DMS153 treated with DMSO at 0.1 percent for 48 hours (cell line): Measurements from ENCODE around the gene CACNG3.
"Not testable (repeated sequence)": the region's sequence is repeated elsewhere in the genome, so short reads cannot be mapped to it uniquely, and the experiment has no call there.

Experiments used
- DNase-seq: peaks from one replicate; lab custom pipeline; 2025; ENCODE audit not compliant: unreplicated experiment; lab: John Stamatoyannopoulos, UW

Gene CACNG3

DNA sequence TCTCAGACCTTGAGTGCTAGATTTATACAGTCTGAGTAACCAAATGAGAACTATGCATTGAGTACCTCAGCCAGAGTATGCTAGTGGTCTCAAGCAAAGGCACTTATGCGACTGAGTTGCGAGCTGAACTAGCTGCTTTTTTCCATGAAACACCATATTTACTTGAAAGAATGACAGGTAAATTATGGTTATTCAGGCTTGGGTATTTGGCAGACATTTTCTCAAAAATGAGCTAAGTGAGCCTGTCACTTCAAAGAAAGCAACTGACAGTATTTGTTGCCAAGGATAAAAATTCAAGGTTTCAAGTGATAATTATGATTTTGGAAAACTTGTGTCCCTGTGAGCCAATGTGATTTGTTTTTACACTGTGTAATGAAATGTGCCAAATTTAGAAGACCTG lies 19.3 kb downstream of the CACNG3 start:
- no peak for DNase-seq

DNA sequence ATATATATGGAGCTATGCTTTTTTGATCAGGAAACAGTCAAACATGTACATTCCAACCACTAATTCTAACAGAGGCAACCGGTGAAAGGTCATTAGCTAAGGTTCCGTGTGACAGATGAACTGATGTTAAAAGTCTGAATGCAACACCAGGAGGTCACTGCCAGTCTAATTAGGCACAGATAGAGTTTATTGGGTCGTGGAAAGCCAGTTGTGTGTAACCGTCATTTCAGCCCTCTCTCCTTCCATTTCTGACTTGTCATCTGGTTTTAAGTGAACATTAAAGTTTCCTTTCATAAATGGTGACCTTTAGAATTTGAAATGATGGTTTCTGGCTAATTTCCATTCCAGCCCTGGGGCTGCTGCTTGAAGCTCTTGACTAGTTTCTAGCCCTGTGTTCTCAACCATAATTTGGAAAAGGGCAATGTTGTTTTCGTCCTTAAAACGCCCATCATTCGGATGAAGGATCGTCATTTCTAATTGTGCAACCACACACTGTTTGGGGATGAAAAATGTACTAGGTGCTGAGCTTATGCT lies 23.9 kb downstream of the CACNG3 start:
- no peak for DNase-seq

- no peak for DNase-seq
Observed at GRCh38 chr16:24281466-24281865, 25.3 kb downstream of the CACNG3 start.

GRCh38 chr16:24282141-24282540 lies 26.0 kb downstream of the CACNG3 start:
- DNase-seq, result no peak

DNA sequence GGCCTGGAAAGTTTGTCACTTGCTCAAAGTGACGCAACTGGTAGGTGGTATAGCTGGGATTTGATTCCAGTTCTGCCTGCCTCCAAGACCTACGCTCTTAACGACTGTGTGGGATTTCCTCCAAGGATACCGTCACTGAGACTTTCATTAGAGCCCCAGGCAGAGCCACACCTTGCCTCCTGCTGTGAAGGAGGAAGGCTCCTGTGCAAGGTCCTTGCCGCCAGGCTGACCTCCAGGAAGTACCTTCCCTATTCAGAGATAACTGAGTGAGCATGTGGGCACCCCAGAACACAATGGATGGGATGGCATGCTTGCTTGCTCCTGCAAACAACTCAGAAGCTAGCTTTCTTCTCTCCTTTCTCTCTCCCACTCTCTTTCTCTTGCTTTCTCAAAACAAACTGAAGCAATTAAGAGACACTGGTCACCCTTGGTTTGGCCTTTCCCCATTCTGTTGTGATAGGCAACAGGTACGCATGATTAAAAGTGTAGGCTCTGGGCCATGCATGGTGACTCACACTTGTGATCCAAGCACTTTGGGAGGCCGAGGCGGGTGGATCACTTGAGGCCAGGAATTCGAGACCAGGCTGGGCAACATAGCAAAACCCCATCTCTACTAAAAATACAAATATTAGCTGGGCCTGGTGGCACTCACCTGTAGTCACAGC lies 30.7 kb downstream of the CACNG3 start:
- DNase-seq, result no peak

- no peak for DNase-seq
Observed at GRCh38 chr16:24288516-24288915, 32.4 kb downstream of the CACNG3 start.

GRCh38 chr16:24289166-24289700 lies 33.1 kb downstream of the CACNG3 start:
- DNase-seq, result no peak

GRCh38 chr16:24291932-24292331 lies 35.8 kb downstream of the CACNG3 start:
- DNase-seq, result no peak

GRCh38 chr16:24294131-24294530 lies 38.0 kb downstream of the CACNG3 start:
- DNase-seq, result no peak

- no peak for DNase-seq
Observed at GRCh38 chr16:24297375-24297774, 41.2 kb downstream of the CACNG3 start.

DNA sequence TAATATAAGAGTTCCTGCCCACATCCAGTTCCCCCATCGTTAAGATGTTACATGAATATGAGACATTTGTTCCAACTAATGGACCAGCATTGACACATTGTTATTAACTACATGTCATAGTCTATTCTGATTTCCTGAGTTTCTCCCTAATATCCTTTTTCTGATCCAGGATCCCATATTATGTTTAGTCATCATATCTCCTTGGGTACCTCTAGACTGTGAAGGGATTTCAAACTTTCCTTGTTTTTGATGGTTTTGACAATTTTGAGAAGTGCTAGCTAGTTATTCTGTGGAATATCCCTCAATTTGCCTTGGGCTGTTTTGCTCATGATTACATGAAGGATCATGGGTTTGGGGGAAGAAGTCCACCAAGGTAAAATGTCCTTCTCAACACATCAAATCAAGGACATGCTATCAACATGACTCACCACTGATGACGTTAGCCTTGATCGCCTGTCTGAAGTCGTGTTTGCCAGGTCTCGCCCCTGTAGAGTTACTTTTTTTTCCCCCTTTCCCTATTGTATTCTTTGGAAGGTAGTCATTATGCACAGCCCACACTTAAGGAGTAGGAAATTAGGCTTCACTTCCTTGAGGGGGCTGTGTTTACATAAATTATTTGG lies 42.5 kb downstream of the CACNG3 start:
- no peak for DNase-seq

GRCh38 chr16:24300750-24301149 lies 44.6 kb downstream of the CACNG3 start:
- DNase-seq, result not testable (repeated sequence)

DNA sequence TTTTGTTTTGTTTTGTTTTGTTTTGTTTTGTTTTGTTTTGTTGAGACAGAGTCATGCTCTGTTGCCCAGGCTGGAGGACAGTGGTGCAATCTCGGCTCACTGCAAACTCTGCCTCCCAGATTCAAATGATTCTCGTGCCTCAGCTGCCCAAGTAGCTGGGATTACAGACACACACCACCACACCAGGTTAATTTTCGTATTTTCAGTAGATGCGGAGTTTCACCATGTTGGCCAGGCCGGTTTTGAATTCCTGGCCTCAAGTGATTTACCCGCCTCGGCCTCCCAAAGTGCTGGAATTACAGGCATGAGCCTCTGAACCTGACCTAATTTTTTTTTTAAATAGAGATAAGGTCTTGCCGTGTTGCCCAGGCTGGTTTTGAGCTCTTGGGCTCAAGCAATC lies 46.5 kb downstream of the CACNG3 start:
- DNase-seq, result no peak

DNA sequence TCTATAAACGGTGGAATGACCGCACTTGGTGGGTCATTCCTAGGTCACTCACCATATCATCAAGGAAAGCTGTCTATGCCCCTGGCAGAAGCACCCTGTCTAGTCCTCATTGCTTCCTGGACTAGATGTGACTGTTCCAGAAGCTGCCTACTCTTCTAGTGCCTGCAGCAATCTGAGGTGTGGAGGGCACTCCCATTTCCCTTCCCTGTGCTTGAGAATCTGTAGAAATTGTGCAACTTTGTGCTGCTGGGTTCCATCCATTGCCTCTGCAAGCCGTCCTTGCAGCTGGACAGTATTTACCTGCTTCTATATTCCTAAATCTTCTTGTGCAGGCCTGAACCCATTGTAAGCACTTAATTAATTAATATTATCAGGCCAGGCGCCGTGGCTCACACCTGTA lies 52.1 kb downstream of the CACNG3 start:
- no peak for DNase-seq

- peak; percentile 2 for DNase-seq
Observed at GRCh38 chr16:24309258-24310142, 53.4 kb downstream of the CACNG3 start.

DNA sequence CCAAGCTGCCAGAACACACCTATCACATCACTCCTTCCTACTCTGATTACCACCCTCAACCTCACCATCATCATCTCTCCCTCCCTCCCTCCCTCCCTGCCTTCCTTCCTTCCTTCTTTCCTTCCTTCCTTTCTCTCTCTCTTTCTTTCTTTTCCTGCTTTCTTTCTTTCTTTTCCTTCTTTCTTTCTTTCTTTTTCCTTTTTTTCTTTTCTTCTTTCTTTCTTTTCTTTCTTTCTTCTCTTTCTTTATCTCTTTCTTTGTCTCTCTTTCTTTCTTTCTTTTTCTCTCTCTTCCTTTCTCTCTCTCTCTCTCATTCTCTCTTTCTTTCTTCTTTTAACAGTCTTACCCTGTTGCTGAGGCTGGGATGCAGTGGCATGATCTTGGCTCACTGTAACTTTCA lies 59.2 kb downstream of the CACNG3 start:
- DNase-seq, result no peak

DNA sequence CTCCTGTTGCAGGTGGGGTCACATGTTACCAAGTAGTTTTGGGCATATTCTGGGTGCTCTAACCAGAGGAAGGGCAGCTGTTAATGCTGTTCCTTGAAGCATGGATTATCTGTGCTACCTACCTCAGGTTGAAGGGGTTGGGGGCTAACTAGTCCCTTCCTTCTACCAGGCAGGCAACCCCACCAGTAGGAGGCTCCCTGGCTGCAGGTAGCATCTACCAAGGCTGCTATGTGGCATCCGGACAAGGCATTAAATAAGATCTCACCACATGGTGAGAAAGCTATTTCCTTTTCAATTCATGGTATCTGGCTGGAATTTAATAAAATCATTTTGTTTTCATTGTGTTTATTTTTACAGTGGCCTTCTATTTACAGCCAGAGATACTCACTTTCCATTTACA lies 62.5 kb downstream of the CACNG3 start:
- DNase-seq, result no peak

DNA sequence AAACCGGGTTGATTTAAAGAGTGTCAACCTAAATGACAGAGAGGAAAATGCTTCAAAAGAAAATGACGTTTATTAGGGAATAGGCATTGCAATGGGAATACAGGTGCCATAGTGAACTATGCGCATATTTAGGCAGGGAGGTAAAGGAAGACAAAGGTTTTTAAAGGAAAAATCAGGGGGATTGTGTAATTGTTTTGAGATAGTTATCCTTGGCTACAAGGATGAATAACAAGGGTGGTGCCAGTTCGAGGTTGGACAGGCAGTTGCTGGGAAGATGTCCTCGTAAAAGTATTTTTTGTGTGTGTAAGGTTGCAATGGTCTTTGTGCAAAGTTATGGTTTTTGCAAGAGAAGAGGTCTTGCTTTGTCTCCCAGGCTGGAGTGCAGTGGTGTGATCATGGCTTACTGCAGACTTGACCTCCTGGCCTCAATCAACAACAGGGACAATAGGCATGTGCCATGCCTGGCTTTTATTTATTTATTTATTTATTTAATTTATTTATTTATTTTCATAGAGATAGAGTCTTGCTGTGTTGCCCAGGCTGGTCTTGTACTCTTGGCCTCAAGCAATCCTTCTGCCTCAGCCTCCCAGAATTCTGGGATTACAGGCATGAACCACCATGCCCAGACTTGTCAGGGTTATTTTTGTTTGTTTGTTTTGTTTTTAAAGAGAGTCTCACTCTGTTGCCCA lies 63.1 kb downstream of the CACNG3 start:
- no peak for DNase-seq

DNA sequence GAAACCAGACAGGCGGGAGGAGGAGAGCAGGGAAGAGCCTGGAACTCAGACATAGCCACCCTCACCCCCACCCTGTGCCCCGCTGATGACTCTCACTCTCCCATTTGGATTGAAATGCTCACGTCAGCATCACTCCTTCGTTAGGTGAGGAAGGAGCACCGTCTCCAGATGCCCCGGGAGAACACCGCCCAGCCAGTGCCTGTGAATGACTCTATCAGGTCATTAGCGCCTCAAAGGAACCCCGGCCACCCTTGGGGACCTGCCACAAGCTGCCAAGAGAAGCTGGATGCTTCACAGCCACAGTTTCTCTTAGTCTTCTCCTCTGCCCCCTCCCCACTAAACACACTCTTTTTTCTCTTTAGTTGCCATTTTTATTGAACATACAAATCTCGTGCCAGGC lies 66.0 kb downstream of the CACNG3 start:
- DNase-seq, result no peak

- no peak for DNase-seq
Observed at GRCh38 chr16:24324421-24324820, 68.3 kb downstream of the CACNG3 start.
